Chondrocyte (in vitro differentiated cells): ENCODE data around the gene ANO1. TPM values are rescaled to one million over a fixed set of nuclear protein-coding genes. Genes with fewer than 3 reads are reported as not detected.

Experiments
- DNase-seq: peaks from one replicate; pipeline ENCODE4 v3.0.0; 2021; ENCODE audit warnings: mixed read lengths, low spot score
- H3K27ac Mint-ChIP-seq: one replicate; pipeline ENCODE4 v1.8.0; 2021; ENCODE audit warnings: mild to moderate bottlenecking, moderate library complexity, mixed read lengths; ENCODE audit not compliant: unreplicated experiment
- H3K27me3 Mint-ChIP-seq: 2 replicates; pipeline ENCODE4 v1.8.0; 2021; ENCODE audit warnings: low read depth, mixed read lengths
- H3K36me3 Mint-ChIP-seq: 2 replicates; pipeline ENCODE4 v1.8.0; 2021; ENCODE audit warnings: low read depth, mixed read lengths
- H3K4me1 Mint-ChIP-seq: 2 replicates; pipeline ENCODE4 v1.8.0; 2021; ENCODE audit warnings: low read depth, mild to moderate bottlenecking, mixed read lengths
- H3K4me3 Mint-ChIP-seq: one replicate; pipeline ENCODE4 v1.8.0; 2021; ENCODE audit warnings: mild to moderate bottlenecking, moderate library complexity, mixed read lengths; ENCODE audit not compliant: unreplicated experiment
- H3K9me3 Mint-ChIP-seq: 2 replicates; pipeline ENCODE4 v1.8.0; 2021; ENCODE audit warnings: low read depth, mixed read lengths
- long read RNA-seq: library from polyadenylated mRNA; stranded (forward); transcript quantifications from one replicate; pipeline ENCODE4 v2.0.0, GENCODE V29; 2021
- total RNA-seq: library from RNA; stranded (reverse); gene quantifications from 3 replicates; pipeline ENCODE4 v1.2.1, GENCODE V29; 2021
- TF ChIP-seq, protein P1 (sequence below): fragments of 200-600 bp; sonication (generic); IDR thresholded peaks from 2 replicates; pipeline ENCODE4 v1.5.0; 2021; ENCODE audit warnings: antibody characterized with exemption, mild to moderate bottlenecking, moderate library complexity

The ANO1 gene
- 1.0 to 1.5 TPM (median 1.5 TPM) in 3 replicates for total RNA-seq
- long read RNA-seq, result 0 reads

DNA sequence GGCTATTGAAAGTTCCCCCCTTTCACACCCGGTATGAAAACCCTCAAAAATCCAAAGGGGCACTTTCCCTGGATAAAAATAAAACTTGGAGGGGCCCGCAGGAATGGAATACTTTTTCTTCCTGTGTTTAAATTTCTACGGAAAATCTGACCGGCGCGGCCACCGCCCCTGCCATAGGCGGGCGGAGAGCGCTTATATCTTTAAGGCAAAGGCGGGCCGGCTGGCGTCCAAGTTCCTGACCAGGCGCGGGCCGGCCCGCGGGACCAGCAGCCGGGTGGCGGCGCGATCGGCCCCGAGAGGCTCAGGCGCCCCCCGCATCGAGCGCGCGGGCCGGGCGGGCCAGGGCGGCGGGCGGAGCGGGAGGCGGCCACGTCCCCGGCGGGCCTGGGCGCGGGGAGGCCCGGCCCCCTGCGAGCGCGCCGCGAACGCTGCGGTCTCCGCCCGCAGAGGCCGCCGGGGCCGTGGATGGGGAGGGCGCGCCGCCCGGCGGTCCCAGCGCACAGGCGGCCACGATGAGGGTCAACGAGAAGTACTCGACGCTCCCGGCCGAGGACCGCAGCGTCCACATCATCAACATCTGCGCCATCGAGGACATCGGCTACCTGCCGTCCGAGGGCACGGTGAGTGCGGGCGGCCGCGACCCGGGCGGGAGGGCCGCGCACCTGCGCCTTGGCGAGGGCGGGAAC lies at the start of gene ANO1:
TSS of gene ANO1 (plus strand) at position 223 of the 686 bp plus-strand sequence. CDS start at position 513, 290 bp downstream.
- H3K36me3 Mint-ChIP-seq, result no peaks in the 10 kb centered on the region
- H3K4me3 Mint-ChIP-seq, result peak within 1 kb of the TSS; percentile 49
- H3K27me3 Mint-ChIP-seq, result peaks cover 55% of the 10 kb centered on the region
- TF ChIP-seq, protein P1, sequence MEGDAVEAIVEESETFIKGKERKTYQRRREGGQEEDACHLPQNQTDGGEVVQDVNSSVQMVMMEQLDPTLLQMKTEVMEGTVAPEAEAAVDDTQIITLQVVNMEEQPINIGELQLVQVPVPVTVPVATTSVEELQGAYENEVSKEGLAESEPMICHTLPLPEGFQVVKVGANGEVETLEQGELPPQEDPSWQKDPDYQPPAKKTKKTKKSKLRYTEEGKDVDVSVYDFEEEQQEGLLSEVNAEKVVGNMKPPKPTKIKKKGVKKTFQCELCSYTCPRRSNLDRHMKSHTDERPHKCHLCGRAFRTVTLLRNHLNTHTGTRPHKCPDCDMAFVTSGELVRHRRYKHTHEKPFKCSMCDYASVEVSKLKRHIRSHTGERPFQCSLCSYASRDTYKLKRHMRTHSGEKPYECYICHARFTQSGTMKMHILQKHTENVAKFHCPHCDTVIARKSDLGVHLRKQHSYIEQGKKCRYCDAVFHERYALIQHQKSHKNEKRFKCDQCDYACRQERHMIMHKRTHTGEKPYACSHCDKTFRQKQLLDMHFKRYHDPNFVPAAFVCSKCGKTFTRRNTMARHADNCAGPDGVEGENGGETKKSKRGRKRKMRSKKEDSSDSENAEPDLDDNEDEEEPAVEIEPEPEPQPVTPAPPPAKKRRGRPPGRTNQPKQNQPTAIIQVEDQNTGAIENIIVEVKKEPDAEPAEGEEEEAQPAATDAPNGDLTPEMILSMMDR, result no peak
- no peaks in the 10 kb centered on the region for H3K4me1 Mint-ChIP-seq
- peak; percentile 47 for DNase-seq
- no peak within 1 kb of the TSS for H3K27ac Mint-ChIP-seq
- H3K9me3 Mint-ChIP-seq, result no peaks in the 10 kb centered on the region

DNA sequence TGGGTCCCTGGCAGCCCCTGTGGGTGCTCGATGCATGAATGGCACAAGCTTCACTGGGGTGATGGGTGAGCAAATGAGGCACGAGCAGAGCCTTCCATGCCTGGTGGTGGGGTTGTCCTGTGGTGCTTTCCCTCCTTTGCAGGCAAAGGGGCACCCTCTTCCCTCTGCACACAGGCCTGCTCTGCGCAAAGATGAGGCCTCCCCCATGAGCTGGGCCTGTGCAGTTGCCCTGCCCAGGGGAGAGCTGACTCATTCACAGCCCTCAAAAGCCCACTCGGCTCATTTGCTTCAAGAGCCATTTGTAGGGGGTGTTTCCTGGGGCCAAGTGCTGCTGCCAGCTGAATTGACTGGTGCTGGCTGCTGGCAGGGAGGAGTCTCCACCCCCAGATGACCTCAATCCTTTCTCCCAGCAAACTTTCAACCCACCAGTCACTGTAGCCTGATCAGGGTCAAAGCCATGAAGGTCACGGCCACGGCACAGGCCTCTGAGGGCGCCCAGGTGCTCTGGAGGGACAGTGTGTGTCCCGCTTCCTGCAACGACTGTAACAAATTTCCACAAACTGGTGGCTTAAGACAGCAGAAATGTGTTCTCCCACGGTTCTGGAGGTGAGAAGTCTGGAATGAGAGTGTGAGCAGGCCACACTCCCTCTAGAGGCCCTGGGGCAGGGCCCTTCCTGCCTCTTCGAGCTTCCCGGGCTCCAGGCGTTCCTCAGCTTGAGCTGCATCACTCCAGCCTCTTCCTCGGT lies 48.8 kb upstream of the ANO1 start:
- DNase-seq, result no peak
- Mint-ChIP-seq H3K4me1 (no peaks in the 10 kb centered on the region), H3K27me3 (peaks cover 33% of the 10 kb centered on the region), H3K4me3 (no peak overlapping the region), H3K9me3 (no peaks in the 10 kb centered on the region), H3K36me3 (no peaks in the 10 kb centered on the region), H3K27ac (no peak overlapping the region)
- TF ChIP-seq, protein P1, result no peak

DNA sequence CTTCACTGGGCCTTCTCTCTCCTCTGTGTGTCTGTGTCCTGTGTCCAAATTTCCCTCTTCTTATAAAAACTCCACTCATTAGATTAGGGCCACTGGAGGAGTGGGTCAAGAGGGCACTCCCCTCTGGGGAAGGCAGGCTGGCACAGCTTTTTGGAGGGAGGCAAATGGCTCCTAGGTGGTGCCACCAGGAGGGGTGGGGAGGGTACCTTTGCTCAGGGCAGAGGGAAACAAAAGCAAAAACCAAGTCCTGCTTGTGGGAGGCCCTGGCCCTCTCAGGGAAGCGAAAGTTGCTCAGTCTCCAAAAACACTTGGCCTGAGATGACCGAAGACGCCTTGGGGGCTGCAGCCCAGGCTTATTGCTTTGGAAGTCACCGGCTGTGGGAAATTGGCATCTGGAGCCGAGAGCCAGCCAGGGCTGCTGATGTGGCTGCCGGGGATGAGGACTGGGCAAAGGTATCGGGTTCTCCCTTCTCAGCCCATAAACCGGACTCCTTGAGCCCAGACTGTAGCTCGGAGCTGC lies 48.2 kb upstream of the ANO1 start:
- Mint-ChIP-seq H3K9me3 (no peaks in the 10 kb centered on the region), H3K4me3 (no peak overlapping the region)

DNA sequence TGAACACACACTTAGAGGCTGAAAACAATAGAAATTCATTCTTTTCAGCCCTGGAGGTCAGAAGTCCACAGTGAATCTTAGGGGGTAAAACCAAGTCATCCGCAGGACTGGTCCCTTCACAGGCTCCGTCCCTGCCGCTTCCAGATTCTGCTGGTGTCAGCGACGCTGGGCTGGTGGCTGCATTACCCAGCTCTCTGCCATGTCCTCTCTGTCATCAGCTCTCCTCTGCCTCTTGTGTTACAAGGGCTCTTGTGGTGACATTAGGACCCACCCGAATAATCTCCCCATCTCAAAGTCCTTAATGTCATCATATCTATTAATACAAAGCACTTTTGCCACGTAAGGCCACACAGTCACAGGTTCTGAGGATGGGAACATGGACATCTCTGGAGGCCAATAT lies 47.7 kb upstream of the ANO1 start:
- DNase-seq, result no peak
- TF ChIP-seq, protein P1, result no peak
- Mint-ChIP-seq H3K4me1 (no peaks in the 10 kb centered on the region), H3K27me3 (peaks cover 39% of the 10 kb centered on the region), H3K4me3 (no peak overlapping the region), H3K36me3 (no peaks in the 10 kb centered on the region), H3K27ac (no peak overlapping the region), H3K9me3 (no peaks in the 10 kb centered on the region)

More for the DNA sequence above, 48.2 kb upstream of the ANO1 start:
- TF ChIP-seq, protein P1, result no peak
- DNase-seq, result no peak
- Mint-ChIP-seq H3K27me3 (peaks cover 37% of the 10 kb centered on the region), H3K36me3 (no peaks in the 10 kb centered on the region), H3K27ac (no peak overlapping the region), H3K4me1 (no peaks in the 10 kb centered on the region)

DNA sequence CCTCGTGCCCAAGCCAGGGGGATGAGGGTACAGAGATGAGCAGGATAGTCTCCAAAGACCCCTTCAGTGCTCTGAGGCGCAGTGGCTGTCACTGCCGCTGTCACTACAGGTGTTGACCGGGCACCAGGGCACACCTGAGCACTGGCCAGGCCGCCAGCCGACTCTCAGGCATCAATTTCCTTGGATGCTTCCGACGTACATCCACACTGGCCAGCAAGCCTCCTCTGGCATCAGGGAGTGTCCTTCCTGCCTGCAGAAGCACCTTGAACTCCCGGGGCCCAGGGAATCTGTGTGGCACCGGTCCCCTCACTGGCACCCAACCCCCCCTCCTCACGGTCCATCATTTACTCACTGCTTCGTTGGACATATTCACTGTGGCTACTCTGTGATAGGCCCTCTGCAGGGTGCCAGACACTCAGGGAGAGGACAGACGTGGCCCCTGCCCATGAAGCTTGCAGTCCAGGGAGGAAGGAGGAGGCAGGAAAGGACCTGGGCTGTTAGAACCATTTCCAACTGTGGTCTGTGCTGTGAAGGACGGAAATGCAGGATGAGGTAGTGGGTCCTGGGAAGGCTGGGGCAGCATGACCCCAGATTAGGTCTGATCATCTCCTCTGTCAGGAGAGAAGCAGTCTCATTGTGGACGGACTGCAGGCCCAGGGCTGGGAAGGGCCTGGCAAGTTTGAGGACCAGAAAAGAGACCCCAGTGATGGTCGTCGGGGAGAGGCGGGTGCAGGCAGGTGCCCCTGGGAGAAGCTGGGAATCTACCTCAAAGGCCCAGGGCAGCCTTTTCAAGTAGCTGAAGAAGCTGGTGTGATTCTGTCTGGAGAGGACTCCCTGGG lies 46.3 kb upstream of the ANO1 start:
- no peaks in the 10 kb centered on the region for H3K9me3 Mint-ChIP-seq
- H3K4me3 Mint-ChIP-seq, result no peak overlapping the region
- TF ChIP-seq, protein P1, result no peak
- H3K27ac Mint-ChIP-seq, result no peak overlapping the region
- H3K36me3 Mint-ChIP-seq, result no peaks in the 10 kb centered on the region
- H3K4me1 Mint-ChIP-seq, result no peaks in the 10 kb centered on the region
- H3K27me3 Mint-ChIP-seq, result peaks cover 41% of the 10 kb centered on the region
- no peak for DNase-seq
